Daoy (cell line): ENCODE measurements around the gene ZNF225. TPM values are rescaled to one million over a fixed set of nuclear protein-coding genes. Genes with fewer than 3 reads are reported as not detected.
"Not testable (repeated sequence)": the region's sequence is repeated elsewhere in the genome, so short reads cannot be mapped to it uniquely, and the experiment has no call there.

Source experiments
- DNase-seq: peaks from one replicate; pipeline ENCODE4 v3.0.0-alpha.2; 2015; ENCODE audit warnings: low read depth
- total RNA-seq: library from RNA; depleted of rRNA; stranded (reverse); fragments of >200 nt; shearing (Covaris generic); gene quantifications from 2 replicates; pipeline ENCODE4 v1.2.3, GENCODE V29; 2014; rRNA removed

The ZNF225 gene
- 4.1 and 4.9 TPM in 2 replicates for total RNA-seq

DNA sequence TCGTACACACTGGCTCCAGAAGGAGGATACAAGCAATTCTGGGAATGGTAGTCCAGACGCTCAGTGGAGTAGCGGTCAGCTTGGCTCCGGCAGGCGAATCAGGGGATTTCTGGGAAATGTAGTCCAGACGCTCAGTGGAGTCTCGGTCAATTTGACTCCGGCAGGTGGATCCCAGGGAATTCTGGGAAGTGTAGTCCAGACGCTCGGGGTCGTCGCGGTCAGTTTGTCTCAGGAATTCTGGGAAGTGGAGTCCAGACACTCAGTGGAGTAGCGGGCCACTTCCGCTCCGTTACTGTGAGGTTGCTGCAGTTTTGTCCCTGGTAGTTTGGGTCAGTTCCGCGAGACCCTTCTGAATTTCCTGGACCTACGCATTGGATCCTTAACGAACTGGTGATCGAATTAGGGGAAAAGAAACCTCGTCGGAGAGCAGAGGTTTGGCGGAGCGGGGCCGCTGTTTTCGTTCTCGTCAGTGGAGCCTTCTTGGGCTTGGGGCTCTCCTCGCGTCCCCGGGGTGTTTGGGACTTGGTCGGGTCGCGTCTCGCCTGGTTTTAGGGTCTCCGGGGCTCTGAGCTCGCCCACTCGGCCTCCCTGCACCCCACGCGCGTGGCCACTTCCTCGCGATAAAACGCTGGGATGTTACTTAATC lies at the start of gene ZNF225:
TSS of gene ZNF225 (plus strand) at position 262 of the 646 bp plus-strand sequence. CDS start 2,429 bp downstream, outside the sequence.
- peak; percentile 97 for DNase-seq

DNA sequence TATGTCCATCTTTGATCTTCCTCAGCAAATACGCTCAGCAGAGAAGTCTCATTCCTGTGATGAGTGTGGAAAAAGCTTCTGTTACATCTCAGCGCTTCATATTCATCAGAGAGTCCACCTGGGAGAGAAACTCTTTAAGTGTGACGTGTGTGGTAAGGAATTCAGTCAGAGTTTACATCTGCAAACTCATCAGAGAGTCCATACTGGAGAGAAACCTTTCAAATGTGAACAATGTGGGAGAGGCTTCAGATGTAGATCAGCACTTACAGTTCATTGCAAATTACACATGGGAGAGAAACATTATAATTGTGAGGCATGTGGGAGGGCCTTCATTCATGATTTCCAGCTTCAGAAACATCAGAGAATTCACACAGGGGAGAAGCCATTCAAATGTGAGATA lies 46.9 kb upstream of the ZNF225 start:
- DNase-seq: no peak

DNA sequence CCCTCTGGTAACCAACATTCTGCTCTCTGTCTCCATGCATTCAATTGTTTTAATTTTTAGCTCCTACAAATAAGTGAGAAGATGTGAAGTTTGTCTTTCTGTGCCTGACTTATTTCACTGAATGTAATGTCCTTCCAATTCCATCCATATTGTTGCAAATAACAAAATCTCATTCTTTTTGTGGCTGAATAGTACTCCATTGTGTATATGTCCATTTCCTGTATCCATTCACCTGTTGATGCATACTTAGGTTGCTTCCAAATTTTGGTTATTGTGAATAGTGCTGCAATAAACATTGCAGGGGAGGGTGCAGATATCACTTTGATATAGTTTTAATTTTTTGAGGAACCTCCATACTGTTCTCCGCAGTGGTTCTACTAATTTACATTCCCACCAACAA lies 43.8 kb upstream of the ZNF225 start:
- no peak for DNase-seq

DNA sequence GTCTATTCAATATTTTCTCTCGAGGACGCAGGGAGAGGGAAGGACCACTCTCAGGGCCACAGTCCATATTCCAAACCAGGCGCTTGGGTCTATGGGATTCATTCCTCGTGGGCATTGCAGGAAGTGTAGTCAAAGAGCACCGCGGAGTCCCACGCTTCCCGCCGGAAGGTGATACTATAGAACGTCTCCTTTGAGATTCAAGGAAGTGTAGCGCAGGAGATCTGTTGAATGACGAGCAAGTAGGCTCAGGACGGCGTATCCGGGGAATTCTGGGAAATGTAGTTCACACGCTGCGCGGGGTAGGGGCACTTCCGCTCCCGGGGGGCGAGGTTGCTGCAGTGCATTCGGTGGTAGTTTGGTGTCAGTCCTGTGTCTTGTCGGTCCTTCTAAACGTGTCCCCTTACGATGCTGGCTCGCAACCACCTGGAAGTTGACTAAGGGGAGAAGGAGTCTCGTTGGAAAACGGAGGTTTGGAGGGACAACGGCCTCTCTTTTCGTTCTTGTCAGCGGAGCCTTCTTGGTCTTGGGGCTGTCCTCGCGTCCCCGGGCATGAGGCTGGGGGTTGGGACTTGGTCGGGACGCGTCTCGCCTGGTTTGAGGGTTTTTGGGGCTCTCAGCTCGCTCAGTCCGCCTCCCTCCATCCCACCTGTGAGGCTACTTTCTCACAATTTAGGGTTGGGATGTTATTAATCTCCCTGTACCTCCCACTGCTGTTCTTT lies 41.2 kb upstream of the ZNF225 start, which contains the start of gene ZNF284:
TSS of gene ZNF284 (plus strand) at position 336 of the 719 bp plus-strand sequence. CDS start 4,231 bp downstream, outside the sequence.
- peak; percentile 90 for DNase-seq

DNA sequence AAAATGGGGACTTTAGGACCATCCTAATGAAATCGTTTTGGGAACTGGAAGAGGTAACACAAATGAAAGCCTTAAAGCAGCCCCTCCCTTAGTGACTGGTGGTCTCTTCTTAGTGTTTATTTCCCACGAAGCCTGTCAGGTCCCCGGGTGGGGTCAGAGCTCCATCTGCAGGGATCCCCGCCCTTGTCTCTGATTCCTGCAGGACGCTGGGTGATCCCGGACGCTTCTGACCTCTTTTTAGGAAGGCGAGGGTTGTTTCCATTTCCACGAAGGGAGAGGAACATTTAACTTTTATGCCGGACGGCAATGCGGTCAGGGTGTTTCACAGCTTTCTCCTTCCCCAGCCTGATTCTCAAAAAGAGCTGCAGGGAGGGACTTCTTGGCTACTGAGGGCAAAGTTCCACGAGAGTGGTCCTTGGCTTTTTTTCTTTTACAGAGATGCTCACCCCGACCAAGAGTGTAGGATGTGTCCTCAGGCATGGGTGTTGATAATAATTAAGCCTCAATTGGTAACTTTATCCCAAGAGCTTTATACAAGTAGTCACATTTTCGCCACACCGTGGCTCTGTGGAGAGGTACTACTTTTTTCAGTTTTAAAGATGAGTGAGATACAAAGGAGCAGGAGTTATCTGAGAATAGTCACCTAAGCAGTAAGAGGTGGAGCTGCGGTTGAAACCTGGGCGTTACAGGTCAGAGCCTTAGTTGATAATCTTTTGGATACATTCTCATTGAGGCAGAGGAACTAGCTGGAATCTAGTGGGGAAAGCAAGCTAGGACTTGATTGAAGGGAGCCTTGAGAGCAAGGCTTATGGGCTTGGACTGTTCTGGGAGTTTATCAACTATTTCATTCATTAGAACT lies 40.4 kb upstream of the ZNF225 start:
- no peak for DNase-seq

DNA sequence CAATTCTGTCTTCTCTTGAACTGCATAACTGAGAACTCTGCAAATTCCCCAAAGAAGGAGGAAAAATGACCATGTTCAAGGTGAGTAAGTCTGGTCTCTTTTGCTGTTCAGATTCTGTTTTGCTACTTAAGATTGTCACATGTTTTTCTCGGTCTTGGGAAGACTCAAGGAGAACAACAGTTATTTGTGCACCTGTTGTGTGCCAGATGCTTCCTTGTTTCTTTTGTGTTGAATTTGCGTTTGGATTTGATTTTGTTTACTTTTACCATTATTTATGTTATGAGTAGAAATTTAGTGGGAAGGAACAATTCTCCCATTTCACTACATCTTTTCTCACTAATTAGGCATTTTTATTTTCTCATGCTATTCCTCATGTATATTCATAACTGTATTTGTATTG lies 36.9 kb upstream of the ZNF225 start:
- DNase-seq: no peak

DNA sequence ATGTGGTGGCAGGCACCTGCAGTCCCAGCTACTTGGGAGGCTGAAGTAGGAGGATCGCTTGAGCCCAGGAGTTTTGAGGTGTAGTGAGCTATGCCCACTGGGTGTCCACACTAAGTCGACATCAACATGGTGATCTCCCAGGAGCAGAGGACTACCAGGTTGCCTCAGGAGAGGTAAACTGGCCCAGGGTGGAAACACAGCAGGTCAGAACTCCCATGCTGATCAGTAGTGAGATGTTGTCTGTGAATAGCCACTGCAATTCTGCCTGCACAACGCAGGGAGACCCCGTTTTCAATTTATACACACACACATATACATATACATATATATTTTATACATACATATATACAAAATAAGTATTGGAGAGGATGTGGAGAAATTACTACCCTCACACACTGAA lies 21.1 kb upstream of the ZNF225 start:
- no peak for DNase-seq

DNA sequence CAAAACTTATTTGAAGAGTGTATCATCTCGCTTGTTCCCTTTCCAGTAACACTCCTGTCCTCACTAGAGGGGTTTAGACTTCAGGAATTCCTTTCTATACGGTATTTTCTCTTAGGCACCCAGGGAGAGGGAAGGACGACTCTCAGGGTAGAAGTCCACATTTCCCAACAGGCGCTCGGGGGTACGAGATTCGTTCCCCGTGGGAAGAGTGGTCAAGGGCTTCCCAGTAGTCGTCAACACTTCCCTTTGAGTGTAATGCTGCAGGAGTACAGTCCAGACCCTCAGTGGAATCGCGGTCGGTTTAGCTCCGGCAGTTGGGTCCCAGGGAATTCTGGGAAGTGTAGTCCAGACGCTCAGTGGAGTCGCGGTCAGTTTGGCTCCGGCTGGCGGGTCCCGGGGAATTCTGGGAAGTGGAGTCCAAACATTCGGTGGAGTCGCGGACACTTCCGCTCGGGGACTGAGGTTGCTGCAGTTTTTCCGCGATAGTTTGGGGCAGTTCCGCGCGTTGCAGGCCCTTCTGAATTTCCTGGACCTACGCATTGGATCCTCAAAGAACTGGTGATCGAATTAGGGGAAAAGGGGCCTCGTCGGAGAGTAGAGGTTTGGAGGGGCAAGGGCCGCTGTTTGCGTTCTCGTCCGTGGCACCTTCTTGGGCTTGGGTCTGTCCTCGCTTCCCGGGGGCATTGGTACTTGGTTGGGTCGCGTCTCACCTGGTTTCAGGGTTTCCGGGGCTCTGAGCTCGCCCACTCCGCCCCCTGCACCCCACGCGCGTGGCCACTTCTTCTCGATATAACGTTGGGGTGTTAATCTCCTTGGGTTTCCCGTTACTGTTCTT lies 19.1 kb upstream of the ZNF225 start, which contains the start of gene ZNF224:
TSS of gene ZNF224 (plus strand) at position 431 of the 835 bp plus-strand sequence. CDS start 3,513 bp downstream, outside the sequence.
- peak; percentile 94 for DNase-seq

DNA sequence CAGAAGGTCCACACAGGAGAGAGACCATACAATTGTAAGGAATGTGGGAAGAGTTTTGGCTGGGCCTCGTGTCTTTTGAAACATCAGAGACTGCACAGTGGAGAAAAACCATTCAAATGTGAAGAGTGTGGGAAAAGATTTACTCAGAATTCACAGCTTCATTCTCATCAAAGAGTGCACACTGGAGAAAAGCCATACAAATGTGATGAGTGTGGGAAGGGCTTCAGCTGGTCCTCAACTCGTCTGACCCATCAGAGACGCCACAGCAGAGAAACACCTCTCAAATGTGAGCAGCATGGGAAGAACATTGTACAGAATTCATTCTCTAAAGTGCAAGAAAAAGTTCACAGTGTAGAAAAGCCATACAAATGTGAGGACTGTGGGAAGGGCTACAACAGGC lies 5.4 kb upstream of the ZNF225 start:
- no peak for DNase-seq

DNA sequence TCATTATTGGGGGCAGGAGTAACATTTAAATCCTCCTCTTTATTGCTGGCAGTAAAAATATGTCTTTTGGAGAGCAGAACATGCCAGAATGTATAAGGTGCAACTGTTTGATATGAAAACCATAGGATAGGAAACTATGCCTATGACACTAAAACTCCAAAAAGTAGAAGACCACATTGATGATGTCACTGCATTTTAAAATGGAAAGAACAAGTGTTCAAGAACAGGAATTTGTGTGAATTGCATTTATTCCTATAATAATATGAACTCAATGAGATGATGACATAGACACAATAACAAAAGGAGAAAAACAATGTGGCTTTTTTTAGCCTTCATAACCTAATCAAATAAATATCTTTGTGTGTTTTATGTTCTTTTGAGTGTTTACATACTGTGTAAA lies 3.7 kb upstream of the ZNF225 start:
- DNase-seq: no peak

DNA sequence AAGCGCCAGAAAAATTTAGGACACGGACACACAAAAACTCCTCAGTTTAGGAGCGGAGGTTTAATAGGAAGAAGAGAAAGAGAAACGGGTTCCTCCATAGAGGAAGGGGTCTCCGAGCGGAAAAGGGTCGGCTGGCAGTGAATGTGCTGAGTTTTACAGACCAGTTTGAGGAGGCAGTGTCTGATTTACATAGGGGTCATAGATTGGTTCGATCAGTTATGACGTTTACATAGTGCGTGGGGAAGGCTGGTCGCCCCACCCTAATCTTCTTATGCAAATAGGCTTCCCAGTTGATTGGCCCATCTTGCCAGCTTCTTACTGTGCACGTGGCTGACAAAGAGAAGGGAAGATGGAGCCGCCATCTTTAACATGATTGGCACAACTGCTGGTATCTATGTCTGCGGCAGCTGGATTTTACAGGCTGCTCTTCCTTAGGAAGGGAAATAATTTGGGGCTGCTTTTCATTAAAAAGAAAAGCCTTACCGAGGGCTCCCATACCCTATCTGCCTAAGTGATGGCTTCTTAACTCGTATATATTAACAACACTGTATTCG lies 1.2 kb upstream of the ZNF225 start:
- peak; percentile 67 for DNase-seq

DNA sequence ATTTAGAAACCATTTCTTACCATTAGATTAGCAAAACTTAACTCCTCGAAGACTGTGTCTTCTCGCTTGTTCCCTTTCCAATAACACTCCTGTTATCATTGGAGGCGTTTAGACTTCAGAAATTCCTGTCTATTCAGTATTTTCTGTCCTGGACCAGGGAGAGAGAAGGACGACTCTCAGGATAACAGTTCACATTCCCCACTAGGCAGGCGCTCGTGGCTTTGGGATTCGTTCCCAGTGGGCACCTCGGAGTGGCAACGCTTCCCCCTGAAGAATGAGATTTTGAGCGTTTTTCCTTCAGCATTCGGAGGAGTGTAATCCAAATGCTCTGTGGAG lies 429 bp upstream of the ZNF225 start:
- no peak for DNase-seq

DNA sequence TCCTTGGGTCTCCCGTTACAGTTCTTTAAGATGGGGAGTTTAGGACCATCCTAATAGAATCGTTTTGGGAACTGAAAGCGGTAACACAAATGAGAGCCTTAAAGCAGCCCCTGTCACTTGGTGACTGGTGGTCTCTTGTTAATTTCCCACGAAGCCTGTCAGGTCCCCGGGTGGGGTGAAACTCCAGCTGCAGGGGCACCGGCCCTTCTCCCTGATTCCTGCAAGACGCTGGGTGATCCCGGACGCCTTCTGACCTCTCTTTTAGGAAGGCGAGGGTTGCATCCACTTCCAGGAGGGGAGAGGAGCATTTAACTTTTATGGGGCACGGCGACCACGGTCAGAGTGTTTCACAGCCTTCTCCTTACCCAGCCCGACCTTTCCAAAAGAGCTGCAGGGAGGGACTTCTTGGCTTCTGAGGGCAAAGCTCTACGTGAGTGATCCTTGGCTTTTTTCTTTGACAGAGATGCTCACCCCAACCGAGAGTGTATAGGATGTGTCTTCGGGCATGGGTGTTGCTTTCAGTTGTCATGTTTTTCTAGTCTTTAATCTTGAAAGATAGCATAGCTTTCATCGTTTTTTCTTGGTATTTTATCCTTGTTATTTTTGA lies 688 bp downstream of the ZNF225 start:
- DNase-seq: peak; percentile 3

DNA sequence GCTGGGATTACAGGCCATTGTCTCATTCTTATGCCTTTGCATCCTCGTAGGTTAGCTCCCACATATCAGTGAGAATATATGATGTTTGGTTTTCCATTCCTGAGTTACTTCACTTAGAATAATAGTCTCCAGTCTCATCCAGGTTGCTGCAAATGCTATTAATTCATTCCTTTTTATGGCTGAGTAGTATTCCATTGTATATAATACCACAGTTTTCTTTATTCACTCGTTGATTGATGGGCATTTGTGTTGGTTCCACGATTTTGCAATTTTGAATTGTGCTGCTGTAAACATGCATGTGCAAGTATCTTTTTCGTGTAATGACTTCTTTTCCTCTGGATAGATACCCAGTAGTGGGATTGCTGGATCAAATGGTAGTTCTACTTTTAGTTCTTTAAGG lies 8.0 kb downstream of the ZNF225 start:
- DNase-seq: not testable (repeated sequence)

DNA sequence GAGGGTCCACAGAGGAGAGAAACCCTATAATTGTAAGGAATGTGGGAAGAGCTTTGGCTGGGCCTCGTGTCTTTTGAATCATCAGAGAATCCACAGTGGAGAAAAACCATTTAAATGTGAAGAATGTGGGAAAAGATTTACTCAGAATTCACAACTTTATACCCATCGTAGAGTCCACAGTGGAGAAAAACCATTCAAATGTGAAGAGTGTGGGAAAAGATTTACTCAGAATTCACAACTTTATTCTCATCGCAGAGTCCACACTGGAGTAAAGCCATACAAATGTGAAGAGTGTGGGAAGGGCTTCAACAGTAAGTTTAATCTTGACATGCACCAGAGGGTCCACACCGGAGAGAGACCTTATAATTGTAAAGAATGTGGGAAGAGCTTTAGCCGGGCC lies 18.8 kb downstream of the ZNF225 start:
- DNase-seq: no peak

DNA sequence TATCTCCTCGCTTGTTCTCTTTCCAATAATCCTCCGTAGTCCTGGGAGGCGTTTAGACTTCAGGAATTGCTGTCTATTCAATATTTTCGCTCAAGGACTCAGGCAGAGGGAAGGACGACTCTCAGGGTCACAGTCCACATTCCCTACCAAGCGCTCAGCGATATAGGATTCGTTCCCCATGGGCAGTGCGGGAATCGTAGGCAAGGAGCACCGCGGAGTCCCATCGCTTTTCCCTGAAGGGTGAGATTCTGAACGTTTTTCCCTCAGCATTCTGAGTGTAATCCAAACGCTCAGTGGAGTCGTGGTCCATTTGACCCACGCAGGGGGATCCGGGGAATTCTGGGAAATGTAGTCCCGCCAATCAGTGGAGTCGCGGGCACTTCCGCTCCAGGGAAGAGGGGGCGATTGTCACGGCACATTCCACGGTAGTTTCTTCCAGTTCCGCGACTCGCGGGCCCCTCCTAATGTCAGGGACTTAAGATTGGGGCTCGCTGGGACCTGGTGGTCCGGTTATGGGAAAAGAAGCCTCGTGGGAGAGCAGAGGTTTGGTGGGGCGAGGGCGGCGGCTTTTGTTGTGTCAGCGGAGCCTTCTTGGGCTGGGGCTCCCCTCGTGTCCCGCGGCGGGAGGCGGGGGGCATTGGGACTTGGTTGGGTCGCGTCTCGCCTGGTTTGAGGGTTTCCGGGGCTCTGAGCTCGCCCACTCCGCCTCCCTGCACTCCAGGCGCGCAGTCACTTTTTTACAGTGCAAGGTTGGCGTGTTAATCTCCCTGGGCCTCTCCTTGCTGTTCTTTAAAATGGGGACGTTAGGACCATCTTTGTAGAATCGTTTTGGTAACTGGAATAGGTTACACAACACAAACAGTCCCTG lies 28.2 kb downstream of the ZNF225 start, which contains the start of gene ZNF234:
TSS of gene ZNF234 (plus strand) at position 364 of the 868 bp plus-strand sequence. CDS start 3,079 bp downstream, outside the sequence.
- DNase-seq: peak; percentile 81

DNA sequence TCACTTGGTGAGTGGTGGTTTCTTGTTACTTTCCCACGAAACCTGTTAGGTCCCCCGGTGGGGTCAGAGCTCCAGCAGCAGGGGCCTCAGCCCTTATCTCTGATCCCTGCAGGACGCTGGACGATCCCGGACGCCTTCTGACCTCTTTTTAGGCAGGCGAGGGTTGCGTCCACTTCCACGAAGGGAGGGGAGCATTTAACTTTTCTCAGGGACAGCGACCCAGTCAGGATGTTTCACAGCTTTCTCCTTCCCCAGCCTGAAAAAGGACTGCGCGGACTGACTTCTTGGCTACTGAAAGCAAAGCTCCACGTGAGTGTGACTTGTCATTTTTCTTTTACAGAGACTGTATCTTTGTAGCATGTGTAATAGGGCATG lies 28.8 kb downstream of the ZNF225 start:
- peak; percentile 20 for DNase-seq

DNA sequence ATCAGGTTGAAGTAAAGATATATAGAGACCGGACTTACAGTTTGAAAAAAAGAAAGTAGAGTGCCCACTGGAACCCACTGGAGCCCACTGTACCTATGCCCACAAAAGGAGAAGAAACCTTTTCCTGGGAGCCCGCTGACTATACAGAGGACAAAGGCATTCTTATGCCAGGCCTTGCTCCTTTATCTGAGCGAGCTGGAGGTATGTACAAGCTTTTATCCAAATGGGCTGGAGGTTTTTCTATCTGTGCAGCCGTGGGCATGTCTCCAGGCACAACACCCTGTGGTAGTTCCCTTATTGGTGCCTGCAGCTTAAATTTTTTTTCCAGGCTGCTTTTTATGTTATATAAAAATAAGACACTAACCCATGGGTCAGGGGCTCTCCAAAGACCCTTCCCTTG lies 36.6 kb downstream of the ZNF225 start:
- no peak for DNase-seq

DNA sequence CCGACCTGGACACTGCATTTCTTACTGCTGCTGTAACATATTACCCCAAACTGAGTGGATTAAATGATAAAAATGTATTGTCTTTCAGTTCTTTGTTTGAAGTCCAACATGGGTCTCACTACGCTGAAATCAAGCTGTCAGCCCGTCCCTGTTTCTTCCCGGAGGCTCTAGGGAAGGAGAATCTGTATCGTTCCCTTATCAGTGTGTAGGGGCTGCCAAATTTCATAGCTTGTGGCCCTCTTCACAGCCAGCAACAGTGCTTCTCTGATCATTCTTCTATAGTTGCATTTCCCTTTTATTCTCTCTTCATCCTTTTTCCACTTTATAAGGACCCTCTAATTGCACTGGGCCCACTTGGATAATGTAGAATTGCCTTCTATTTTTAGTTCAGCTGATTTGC lies 38.3 kb downstream of the ZNF225 start:
- no peak for DNase-seq

DNA sequence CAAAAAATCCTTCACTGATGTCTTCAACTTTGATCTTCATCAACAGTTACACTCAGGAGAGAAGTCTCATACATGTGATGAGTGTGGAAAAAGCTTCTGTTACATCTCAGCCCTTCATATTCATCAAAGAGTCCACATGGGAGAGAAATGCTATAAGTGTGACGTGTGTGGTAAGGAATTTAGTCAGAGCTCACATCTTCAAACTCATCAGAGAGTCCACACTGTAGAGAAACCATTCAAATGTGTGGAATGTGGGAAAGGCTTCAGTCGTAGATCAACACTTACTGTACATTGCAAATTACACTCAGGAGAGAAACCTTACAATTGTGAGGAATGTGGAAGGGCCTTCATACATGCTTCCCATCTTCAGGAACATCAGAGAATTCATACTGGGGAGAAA lies 43.3 kb downstream of the ZNF225 start:
- DNase-seq: no peak
